Panc1 (cell line): ENCODE results near the gene HOXA13. TPM values are rescaled to one million over a fixed set of nuclear protein-coding genes. Genes with fewer than 3 reads are reported as not detected.

ENCODE experiments used
- ATAC-seq: fragments of 200-7000 bp; cut with Tn5 transposase; 2 replicates; pipeline ENCODE4 v1.9.1; 2020; ENCODE audit warnings: mild to moderate bottlenecking, moderate library complexity
- BruUV-seq: library from RNA; stranded (reverse); fragments of 400-500 nt; replicated peaks from 2 replicates; lab custom pipeline; 2021; lab: Mats Ljungman, UMichigan
- CTCF ChIA-PET: fragments of 300-600 bp; sonication (Branson Sonifier 250); formaldehyde crosslinking; loops from one replicate; lab custom pipeline; 2022; ENCODE audit warnings: antibody characterized with exemption; lab: Charles Lee
- POLR2A ChIA-PET: fragments of 300-600 bp; sonication (Branson Sonifier 250); formaldehyde crosslinking; loops from one replicate; lab custom pipeline; 2022; ENCODE audit warnings: antibody characterized with exemption; lab: Charles Lee
- DNase-seq: peaks from one replicate; pipeline ENCODE4 v3.0.0-alpha.2; 2010; ENCODE audit warnings: low read depth, low spot score
- H3K27ac ChIP-seq: 2 replicates; pipeline ENCODE4 v1.5.1; 2011; ENCODE audit warnings: mild to moderate bottlenecking, low read length, inconsistent platforms
- H3K27me3 ChIP-seq: fragments of 200-500 bp; sonication (Bioruptor generic); 2 replicates; pipeline ENCODE4 v1.6.0; 2014; ENCODE audit warnings: low read length, inconsistent platforms; ENCODE audit not compliant: control insufficient read depth, insufficient read depth
- H3K36me3 ChIP-seq: fragments of 200-500 bp; sonication (Bioruptor generic); 2 replicates; pipeline ENCODE4 v1.5.1; 2014; ENCODE audit warnings: inconsistent platforms, mild to moderate bottlenecking, low read length, moderate library complexity; ENCODE audit not compliant: control insufficient read depth, insufficient read depth
- H3K4me1 ChIP-seq: 2 replicates; pipeline ENCODE4 v1.5.1; 2011; ENCODE audit warnings: inconsistent platforms, mild to moderate bottlenecking, low read length, moderate library complexity; ENCODE audit not compliant: control insufficient read depth, insufficient read depth
- H3K4me3 ChIP-seq, 2 experiments: 2 replicates each; pipeline ENCODE4 v1.5.1; 2011 to 2012; ENCODE audit warnings: low read depth in 2 of 2, low read length in 2 of 2, mild to moderate bottlenecking in 2 of 2, inconsistent platforms in 1 of 2, moderate library complexity in 1 of 2
- H3K9me3 ChIP-seq: fragments of 200-500 bp; sonication (Bioruptor generic); 2 replicates; pipeline ENCODE4 v1.5.1; 2014; ENCODE audit warnings: low read depth, mild to moderate bottlenecking, inconsistent platforms, low read length, moderate library complexity; ENCODE audit not compliant: control insufficient read depth, insufficient read depth
- CTCF ChIP-seq: fragments of 450-650 bp; IDR thresholded peaks from 2 replicates; pipeline ENCODE4 v1.5.1; 2017; ENCODE audit warnings: mild to moderate bottlenecking
- POLR2AphosphoS5 ChIP-seq: IDR thresholded peaks from 2 replicates; pipeline ENCODE4 v1.6.1; 2012; ENCODE audit warnings: mild to moderate bottlenecking, low read depth, low read length, moderate library complexity
- REST ChIP-seq, 2 experiments: IDR thresholded peaks; 2 replicates each; pipeline ENCODE4 v1.6.1; 2011 to 2012; ENCODE audit warnings: low read depth in 2 of 2, control low read depth in 1 of 2, low read length in 1 of 2, mild to moderate bottlenecking in 1 of 2, moderate library complexity in 1 of 2; ENCODE audit not compliant: insufficient read depth in 1 of 2
- SIN3A ChIP-seq: IDR thresholded peaks from 2 replicates; pipeline ENCODE4 v1.6.1; 2012; ENCODE audit warnings: low read depth, mild to moderate bottlenecking, low read length, moderate library complexity, borderline replicate concordance; ENCODE audit not compliant: insufficient read depth
- TCF7L2 ChIP-seq: IDR thresholded peaks from 2 replicates; pipeline ENCODE4 v1.6.1; 2011; ENCODE audit warnings: mild to moderate bottlenecking, low read depth, low read length, inconsistent platforms
- in situ Hi-C: cut with HindIII; loops from 2 replicates; pipeline ENCODE4 v1.10.0; 2016; ENCODE audit warnings: low sequenced_read_pairs, low pct_unique_long_range_greater_than_20kb
- intact Hi-C: fragments of 100-400 bp; cut with micrococcal nuclease; formaldehyde crosslinking; loops from one replicate; pipeline ENCODE4 v1.10.0; 2022; ENCODE audit not compliant: unreplicated experiment
- total RNA-seq: library from RNA; stranded (reverse); gene quantifications from one replicate; pipeline ENCODE4 v1.2.1, GENCODE V29; 2021; ENCODE audit not compliant: unreplicated experiment

The HOXA13 gene
- total RNA-seq, 1 experiment from 2014 or later, result 1.2 TPM

GRCh38 chr7:27204851-27205322 is 5.0 kb upstream of the HOXA13 start:
- ChIA-PET CTCF (no interaction called here), POLR2A (no interaction called here)
- no peak for ATAC-seq

GRCh38 chr7:27203964-27204594 is 4.2 kb upstream of the HOXA13 start:
- intact Hi-C loops, result no loop called here
- ChIA-PET POLR2A (no interaction called here), CTCF (no interaction called here)
- Histone ChIP-seq H3K4me3 (no peak overlapping the region), H3K27me3 (no peaks in the 10 kb centered on the region; the same call in 1 of the 2 replicates), H3K4me1 (peaks cover 13% of the 10 kb centered on the region; the same call in 1 of the 2 replicates), H3K36me3 (no peaks in the 10 kb centered on the region), H3K27ac (no peak overlapping the region), H3K9me3 (no peaks in the 10 kb centered on the region)
- ATAC-seq, result no peak
- BruUV-seq, result no TSS peak
- TF ChIP-seq SIN3A, result no peak
- TF ChIP-seq POLR2AphosphoS5, result no peak
- TF ChIP-seq REST (IDR thresholded peaks at IDR 0.05; ENCODE audit: insufficient read depth in 1 of 2, low read depth in 2 of 2, low read length in 1 of 2), result no peak
- no peak for TF ChIP-seq TCF7L2
- no peak for TF ChIP-seq CTCF
- no peak for DNase-seq
- in situ Hi-C loops, result no loop called here

More at GRCh38 chr7:27204851-27205322, 5.0 kb upstream of the HOXA13 start:
- Histone ChIP-seq H3K27me3 (no peaks in the 10 kb centered on the region; the same call in 1 of the 2 replicates), H3K4me3 (no peak overlapping the region), H3K27ac (no peak overlapping the region), H3K9me3 (no peaks in the 10 kb centered on the region), H3K4me1 (peaks cover 13% of the 10 kb centered on the region; the same call in 1 of the 2 replicates), H3K36me3 (no peaks in the 10 kb centered on the region)
- BruUV-seq, result no TSS peak
- in situ Hi-C loops (no loop called here), intact Hi-C loops (no loop called here)
- no peak for DNase-seq
- TF ChIP-seq POLR2AphosphoS5 (no peak), REST (IDR thresholded peaks at IDR 0.05; ENCODE audit: insufficient read depth in 1 of 2, low read depth in 2 of 2, low read length in 1 of 2) (no peak), SIN3A (no peak), CTCF (no peak), TCF7L2 (no peak)
